GM12801 (cell line): ENCODE results near the gene RHBDL1.

Experiments
- TF ChIP-seq, protein P1 (sequence below): IDR thresholded peaks from one replicate; pipeline ENCODE4 v1.5.1; 2011; ENCODE audit warnings: control low read depth; ENCODE audit not compliant: insufficient read length; ENCODE audit errors: extremely low read depth

The RHBDL1 gene

DNA sequence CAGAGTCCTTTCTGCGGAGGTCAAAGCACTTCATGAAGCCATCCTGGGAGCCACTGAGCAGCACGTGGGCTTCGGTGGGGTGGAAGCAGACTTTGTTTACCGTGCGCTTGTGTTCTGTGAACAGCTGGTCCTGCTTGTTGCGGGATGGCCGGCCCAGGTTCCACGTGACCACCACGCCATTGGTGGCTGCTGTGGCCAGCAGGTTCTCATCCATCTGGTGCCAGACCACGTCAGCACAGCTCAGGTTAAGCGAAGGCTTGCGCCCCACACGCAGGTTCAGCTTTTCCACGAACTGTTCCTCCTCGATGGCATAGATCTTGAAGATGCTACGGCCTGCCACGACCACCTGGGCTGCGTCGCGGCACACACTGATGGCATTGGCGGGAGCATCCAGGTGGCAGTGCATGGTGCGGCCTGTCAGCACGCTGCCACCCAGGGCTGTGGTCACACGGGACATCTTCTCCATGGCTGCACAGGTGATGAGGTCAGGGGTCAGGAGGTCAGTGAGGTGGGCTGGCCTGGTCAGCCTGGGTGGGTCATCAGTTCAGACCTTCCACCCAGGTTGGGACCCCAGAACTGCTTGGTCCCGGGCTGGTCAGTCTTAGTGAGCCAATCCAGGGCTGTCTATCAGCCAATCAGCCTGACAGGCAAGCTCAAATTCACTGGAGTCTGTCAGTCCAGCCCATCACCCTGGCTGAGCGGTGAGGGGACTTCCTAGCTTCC, 13.9 kb downstream of the RHBDL1 start:
- TF ChIP-seq, protein P1, sequence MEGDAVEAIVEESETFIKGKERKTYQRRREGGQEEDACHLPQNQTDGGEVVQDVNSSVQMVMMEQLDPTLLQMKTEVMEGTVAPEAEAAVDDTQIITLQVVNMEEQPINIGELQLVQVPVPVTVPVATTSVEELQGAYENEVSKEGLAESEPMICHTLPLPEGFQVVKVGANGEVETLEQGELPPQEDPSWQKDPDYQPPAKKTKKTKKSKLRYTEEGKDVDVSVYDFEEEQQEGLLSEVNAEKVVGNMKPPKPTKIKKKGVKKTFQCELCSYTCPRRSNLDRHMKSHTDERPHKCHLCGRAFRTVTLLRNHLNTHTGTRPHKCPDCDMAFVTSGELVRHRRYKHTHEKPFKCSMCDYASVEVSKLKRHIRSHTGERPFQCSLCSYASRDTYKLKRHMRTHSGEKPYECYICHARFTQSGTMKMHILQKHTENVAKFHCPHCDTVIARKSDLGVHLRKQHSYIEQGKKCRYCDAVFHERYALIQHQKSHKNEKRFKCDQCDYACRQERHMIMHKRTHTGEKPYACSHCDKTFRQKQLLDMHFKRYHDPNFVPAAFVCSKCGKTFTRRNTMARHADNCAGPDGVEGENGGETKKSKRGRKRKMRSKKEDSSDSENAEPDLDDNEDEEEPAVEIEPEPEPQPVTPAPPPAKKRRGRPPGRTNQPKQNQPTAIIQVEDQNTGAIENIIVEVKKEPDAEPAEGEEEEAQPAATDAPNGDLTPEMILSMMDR, result no peak

DNA sequence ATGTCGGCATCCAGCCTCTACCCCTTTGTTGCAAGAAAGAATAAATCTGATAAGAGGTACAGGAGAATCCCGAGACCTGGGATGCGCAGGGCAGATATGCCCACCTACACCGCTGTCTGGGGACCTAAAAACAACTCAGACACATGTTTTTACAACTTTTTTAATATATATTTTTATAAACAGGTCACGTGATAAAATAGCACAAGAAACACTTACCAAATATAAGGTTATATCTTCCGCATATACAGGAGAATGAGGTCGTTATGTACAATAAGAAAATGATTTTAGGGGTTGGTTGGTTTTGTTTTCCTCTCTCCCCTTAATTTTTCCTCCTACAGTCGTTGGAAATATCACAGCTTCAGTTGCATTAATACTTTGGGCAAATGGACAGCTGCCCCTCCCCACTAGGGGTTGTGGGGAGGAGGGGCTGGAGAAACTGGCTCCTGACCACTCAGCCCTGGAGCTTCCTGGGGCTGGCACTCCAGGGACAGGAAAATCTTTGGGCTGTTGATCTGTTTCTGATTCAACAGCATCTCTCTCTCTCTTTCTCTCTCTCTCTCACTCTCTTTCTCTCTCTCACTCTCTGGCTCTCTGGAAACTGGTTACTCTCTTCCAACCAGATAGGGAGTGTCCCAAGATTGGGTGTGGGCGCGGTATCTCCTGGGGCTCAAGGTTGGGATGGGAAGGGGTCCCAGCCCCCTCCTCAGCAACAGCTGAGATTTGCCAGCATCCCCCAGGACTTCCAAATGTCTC, 17.1 kb downstream of the RHBDL1 start:
- TF ChIP-seq, protein P1, result no peak

DNA sequence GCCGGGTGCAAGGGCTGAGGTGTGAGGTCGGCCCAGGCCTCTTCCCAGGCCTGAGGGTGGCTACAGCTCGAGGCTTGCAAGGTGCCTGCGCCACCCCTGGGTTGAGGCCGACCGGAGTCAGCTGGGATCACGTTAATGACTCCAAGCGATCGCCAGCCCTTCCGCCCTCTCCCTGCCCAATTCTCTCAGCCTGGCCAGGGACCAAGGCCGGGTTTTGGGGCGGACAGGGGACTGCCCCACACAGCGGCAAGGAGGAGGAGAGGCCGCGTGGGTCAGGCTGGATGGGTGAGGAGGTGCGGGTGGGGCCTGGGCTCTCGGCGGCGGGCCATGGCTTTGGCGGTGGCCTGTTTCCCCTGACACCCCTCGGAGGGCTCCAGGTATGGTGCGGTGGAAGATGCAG, 17.9 kb downstream of the RHBDL1 start:
- TF ChIP-seq, protein P1, result no peak

DNA sequence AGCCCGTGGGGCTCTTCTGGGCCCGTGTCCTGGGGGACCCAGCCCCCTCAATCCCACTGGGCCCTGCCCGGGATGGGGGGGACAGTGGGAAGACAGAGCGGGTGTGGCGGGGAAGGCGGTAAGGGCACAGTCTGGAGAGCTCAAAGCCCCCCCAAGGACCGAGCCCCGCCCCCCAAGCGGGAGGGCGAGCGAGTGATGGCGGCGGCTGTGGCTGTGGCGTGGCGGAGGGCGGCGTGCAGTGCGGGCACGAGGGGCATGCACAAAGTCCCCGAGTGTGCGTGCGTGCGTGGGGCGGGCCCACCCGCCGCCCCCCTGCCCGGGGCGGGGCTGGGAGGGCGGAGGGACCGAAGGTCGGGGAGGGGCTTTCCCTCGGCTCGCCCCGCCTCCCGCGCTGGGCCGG, 18.3 kb downstream of the RHBDL1 start:
- TF ChIP-seq, protein P1, result no peak

DNA sequence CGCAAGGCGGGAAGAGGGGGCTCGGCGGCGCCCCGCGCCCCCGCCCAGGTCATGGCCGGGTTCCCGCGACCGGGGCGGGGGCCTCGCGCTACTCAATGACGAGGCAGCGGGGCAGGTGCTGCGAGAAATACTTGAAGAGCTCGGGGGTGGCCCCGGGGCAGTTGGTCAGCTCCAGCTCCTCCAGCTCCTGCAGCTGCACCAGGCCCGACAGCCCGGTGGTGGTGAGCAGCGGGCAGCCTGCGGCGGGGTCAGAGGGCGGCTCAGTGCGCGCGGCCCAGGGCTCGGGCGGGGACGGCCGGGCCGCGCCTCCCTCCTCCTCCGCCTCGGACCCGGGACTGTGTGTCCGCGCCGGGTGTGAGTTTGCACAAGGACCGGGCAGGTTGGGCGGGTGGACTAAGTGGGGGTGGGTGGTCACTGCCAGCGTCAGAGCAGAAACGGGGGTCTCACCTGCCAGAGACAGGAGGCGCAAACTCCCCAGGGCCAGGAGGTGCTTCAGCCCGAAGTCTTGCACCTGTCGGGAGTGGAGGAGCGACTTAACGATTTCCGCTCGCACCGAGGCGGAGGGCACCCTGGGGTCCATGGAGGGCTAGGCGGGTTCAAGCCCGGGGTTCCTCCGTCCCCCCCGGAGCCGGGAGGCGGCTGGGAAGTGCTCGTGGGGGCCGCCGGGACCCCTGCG, 18.9 kb downstream of the RHBDL1 start:
- TF ChIP-seq, protein P1, result no peak

DNA sequence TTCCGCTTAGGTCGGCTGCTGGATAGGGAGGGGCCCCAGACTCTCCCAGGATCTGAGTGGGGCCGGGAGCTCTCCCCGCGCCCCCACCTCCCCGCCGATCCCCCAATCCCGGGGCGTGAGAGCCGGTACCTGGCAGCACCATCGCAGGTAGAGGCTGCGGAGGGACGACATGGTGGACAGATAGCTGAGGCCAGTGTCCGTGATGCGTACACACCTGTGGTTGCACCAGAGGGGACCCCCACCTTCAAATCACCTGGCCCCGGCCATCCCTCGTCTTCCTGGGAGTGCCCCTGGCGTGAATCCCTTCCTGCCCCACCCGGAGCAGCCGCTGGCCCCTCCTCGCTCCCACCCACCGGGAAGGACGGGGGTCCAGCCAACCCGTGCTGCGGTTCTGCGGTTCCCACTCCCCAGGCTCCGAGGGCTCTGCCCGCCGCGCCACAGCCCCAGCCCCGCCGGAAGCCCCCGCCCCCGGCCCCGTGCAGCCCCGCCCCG, 19.4 kb downstream of the RHBDL1 start:
- TF ChIP-seq, protein P1, result no peak
